Omental fat pad (tissue), 4 donors: ENCODE results near the gene PLA2R1. TPM values are rescaled to one million over a fixed set of nuclear protein-coding genes. Genes with fewer than 3 reads are reported as not detected.

Experiments used
- ATAC-seq: fragments of 150-250 bp; one replicate; pipeline ENCODE4 v1.9.1; 2016; ENCODE audit warnings: mild to moderate bottlenecking, moderate library complexity; ENCODE audit not compliant: low FRiP score
- DNase-seq: peaks from one replicate; pipeline ENCODE4 v3.0.0-alpha.2; 2019; ENCODE audit warnings: low spot score
- CTCF ChIP-seq, 3 donors: fragments of 450-650 bp; IDR thresholded peaks; one replicate each; pipeline ENCODE4 v1.5.1; 2016 to 2017; ENCODE audit warnings: antibody characterized with exemption in 3 of 3, mild to moderate bottlenecking in 3 of 3, moderate library complexity in 2 of 3
- total RNA-seq, 4 donors: library from RNA; depleted of rRNA; stranded (reverse); fragments of >200 nt; gene quantifications; one replicate each; pipeline ENCODE4 v1.1.0, GENCODE V29; 2016

The PLA2R1 gene
- total RNA-seq, 4 donors from 2014 or later: 6.5 to 13.5 (median 12.5) TPM

- ATAC-seq (no peak), DNase-seq (no peak)
- no peak for TF ChIP-seq CTCF (IDR thresholded peaks at IDR 0.05)
These were observed 169.2 kb downstream of the PLA2R1 start for GRCh38 chr2:159892990-159893810.

GRCh38 chr2:159891917-159892730, 170.3 kb downstream of the PLA2R1 start:
- TF ChIP-seq CTCF (IDR thresholded peaks at IDR 0.05): no peak
- ATAC-seq (no peak), DNase-seq (no peak)

- no peak for TF ChIP-seq CTCF (IDR thresholded peaks at IDR 0.05)
- DNase-seq (no peak), ATAC-seq (no peak)
These were observed 171.2 kb downstream of the PLA2R1 start for GRCh38 chr2:159891267-159891588.

GRCh38 chr2:159890551-159891266, 171.7 kb downstream of the PLA2R1 start:
- DNase-seq (no peak), ATAC-seq (no peak)
- no peak for TF ChIP-seq CTCF (IDR thresholded peaks at IDR 0.05)

- ATAC-seq: no peak
- TF ChIP-seq CTCF (IDR thresholded peaks at IDR 0.05): no peak
- no peak for DNase-seq
These were observed 180.2 kb downstream of the PLA2R1 start for GRCh38 chr2:159882130-159882745.

Other genes with a start within 250 kb of the PLA2R1 start
- 1 to 10 TPM; 1.6 to 9.4 (median 4.0) TPM for gene LY75, start 157.9 kb downstream of the PLA2R1 start, total RNA-seq
- gene ITGB6, start 137.7 kb upstream of the PLA2R1 start, total RNA-seq: not detected